IgD-negative memory B cell (primary cell): ENCODE measurements around the gene CPNE8. TPM values are rescaled to one million over a fixed set of nuclear protein-coding genes. Genes with fewer than 3 reads are reported as not detected.

Source experiments
- H3K27ac Mint-ChIP-seq, 3 donors: one replicate each; pipeline ENCODE4 v1.8.0; 2020 to 2022; ENCODE audit warnings: mild to moderate bottlenecking in 3 of 3, mixed read lengths in 3 of 3, moderate library complexity in 1 of 3
- H3K27me3 Mint-ChIP-seq: one replicate; pipeline ENCODE4 v1.8.0; 2021; ENCODE audit warnings: mixed read lengths
- H3K36me3 Mint-ChIP-seq: one replicate; pipeline ENCODE4 v1.8.0; 2020; ENCODE audit warnings: mild to moderate bottlenecking, mixed read lengths
- H3K4me1 Mint-ChIP-seq, 3 donors: one replicate each; pipeline ENCODE4 v1.8.0; 2020 to 2022; ENCODE audit warnings: mixed read lengths in 3 of 3, mild to moderate bottlenecking in 1 of 3
- H3K4me3 Mint-ChIP-seq, 4 donors: one replicate each; pipeline ENCODE4 v1.8.0; 2020 to 2022; ENCODE audit warnings: mild to moderate bottlenecking in 4 of 4, mixed read lengths in 4 of 4, moderate library complexity in 3 of 4
- H3K9me3 Mint-ChIP-seq, 3 donors: one replicate each; pipeline ENCODE4 v1.8.0; 2020 to 2021; ENCODE audit warnings: mixed read lengths in 3 of 3, mild to moderate bottlenecking in 1 of 3
- polyA plus RNA-seq: library from polyadenylated mRNA; unstranded; fragments of 300-500 nt; fragmentation: Illumina TruSeq; gene quantifications from one replicate; pipeline ENCODE4 v1.2.3, GENCODE V29; 2021

Gene CPNE8
- polyA plus RNA-seq, 1 donor from 2014 or later, result 0.86 TPM

DNA sequence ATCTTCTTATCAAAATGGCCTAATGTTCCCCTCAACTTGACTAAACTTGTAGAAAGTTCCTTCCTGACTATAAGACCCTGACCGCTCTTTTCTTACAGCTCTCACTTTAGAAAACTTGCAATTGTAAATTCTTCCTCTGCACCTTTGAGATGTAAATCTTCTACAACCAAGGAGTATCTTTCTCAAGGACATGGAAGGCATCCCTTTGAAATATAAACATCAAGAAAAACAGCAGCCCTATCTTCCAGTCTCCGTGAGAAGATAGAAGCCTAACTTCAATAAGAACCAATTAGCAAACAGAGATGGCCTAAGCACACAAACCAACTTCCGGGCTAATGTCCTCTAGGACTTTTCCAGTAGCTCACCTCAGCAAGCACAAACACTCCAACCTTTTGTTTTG, 210.3 kb downstream of the CPNE8 start:
- Mint-ChIP-seq H3K4me1 (no peaks in the 10 kb centered on the region), H3K36me3 (no peaks in the 10 kb centered on the region), H3K9me3 (peaks cover 0 to 4% (median 0%) of the 10 kb centered on the region in 3 donors), H3K27ac (no peak overlapping the region), H3K27me3 (no peaks in the 10 kb centered on the region), H3K4me3 (no peak overlapping the region)

DNA sequence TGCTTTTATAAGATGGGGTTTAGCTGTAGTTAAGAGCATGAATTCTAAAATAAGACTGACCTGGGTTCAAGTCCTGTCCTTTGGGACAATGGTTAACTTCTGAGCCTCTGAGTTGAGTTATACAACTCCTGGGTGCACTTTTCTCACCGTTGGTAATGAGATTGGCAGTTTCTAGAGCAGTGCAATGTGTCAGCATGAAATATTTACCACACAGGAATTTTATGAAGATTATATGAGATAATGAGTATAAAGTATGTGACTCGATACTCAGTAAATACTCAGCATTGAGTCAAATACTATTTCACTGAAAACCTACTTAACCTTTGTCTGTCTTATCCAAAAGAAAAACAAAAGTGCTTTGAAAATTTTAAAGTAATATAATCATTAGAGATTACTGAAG, 214.2 kb downstream of the CPNE8 start:
- H3K27me3 Mint-ChIP-seq, result no peaks in the 10 kb centered on the region
- H3K27ac Mint-ChIP-seq, result no peak overlapping the region
- no peaks in the 10 kb centered on the region for H3K36me3 Mint-ChIP-seq
- H3K4me1 Mint-ChIP-seq, result no peaks in the 10 kb centered on the region
- peaks cover 3 to 4% (median 3%) of the 10 kb centered on the region in 3 donors for H3K9me3 Mint-ChIP-seq
- H3K4me3 Mint-ChIP-seq, result no peak overlapping the region

DNA sequence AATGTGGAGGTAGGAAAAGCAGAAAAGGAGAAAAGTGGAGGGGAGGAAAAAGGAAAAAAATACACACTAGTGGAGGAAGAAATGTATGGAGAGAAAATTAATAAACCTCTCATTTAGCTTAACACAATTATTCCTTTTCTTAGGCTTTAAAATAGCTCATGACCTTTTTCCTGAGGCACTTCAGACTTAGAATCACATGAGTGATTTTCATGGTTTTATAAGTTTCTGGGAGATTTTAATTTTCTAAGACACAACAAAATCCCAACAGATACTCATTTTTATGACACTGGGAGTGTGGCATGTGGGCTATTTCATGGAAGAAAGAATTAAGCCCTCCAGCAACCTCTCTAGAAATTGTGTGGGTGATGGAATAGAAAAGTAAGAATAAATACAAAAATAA, 214.7 kb downstream of the CPNE8 start:
- Mint-ChIP-seq H3K27me3 (no peaks in the 10 kb centered on the region), H3K4me1 (no peaks in the 10 kb centered on the region), H3K9me3 (peaks cover 2 to 3% (median 3%) of the 10 kb centered on the region in 3 donors), H3K27ac (peak overlapping the region in 1 of 3 donors; percentile 36), H3K4me3 (no peak overlapping the region), H3K36me3 (no peaks in the 10 kb centered on the region)

DNA sequence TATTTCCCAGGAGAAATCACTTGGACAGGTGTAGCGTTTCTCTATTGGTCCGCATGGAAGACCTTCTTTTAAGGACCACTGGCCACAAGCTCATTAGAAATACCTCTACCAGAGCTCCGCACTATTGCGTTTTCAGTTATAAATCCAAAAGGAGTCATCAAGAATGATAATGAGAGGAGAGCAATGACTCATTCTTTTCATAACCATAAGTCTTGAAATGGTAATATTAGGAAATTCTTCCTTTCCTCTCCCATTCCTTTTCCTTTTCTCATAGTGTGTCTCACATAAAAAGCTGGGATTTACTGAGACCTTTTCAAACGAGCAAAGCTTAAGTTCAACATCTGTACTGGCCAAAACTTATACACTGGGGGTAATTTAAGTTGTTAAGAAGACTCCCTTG, 215.7 kb downstream of the CPNE8 start:
- Mint-ChIP-seq H3K4me1 (no peaks in the 10 kb centered on the region), H3K27me3 (no peaks in the 10 kb centered on the region), H3K27ac (no peak overlapping the region), H3K4me3 (no peak overlapping the region), H3K9me3 (peaks cover 2 to 3% (median 3%) of the 10 kb centered on the region in 3 donors), H3K36me3 (no peaks in the 10 kb centered on the region)

DNA sequence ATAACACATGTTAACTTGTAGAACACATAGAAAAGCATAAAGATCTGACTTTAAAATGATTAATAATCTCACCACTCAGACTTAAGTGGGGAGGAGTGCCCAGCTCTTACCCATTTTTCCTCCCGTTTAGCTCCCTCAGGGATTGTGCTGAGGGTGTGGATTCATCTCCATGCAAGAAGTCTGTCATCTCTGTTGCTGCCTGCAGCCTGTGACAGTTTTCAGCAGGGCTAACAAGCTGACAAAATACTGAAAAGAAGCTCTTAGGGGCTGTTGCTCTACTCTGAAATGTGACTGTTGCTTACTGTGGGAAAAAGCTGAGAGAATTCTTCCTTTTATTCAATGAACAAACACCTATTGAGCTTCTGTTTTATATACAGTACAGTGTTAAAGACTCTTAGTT, 216.2 kb downstream of the CPNE8 start:
- no peak overlapping the region for H3K4me3 Mint-ChIP-seq
- H3K4me1 Mint-ChIP-seq, result no peaks in the 10 kb centered on the region
- H3K36me3 Mint-ChIP-seq, result no peaks in the 10 kb centered on the region
- no peak overlapping the region for H3K27ac Mint-ChIP-seq
- H3K27me3 Mint-ChIP-seq, result no peaks in the 10 kb centered on the region
- peaks cover 2 to 3% (median 3%) of the 10 kb centered on the region in 3 donors for H3K9me3 Mint-ChIP-seq

DNA sequence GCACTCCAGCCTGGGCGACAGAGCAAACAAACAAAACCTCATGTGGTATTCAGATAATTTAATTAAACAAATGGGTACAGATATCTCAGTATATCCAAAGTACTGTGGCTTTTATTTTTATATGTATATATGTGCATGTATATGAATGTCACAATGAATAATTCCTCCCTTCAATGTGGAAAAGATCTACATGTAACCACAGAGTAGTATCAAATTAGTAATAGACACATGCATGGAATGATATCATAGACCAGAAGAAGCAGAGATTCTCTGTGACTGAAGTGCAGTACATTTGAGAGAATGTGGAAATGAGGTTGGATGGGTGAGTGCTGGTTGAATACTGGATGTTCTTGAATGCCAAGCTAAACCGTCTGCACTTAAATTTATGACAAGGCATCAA, 222.9 kb downstream of the CPNE8 start:
- H3K36me3 Mint-ChIP-seq, result no peaks in the 10 kb centered on the region
- no peaks in the 10 kb centered on the region for H3K4me1 Mint-ChIP-seq
- H3K4me3 Mint-ChIP-seq, result no peak overlapping the region
- H3K27ac Mint-ChIP-seq, result no peak overlapping the region
- peaks cover 1 to 3% (median 2%) of the 10 kb centered on the region in 3 donors for H3K9me3 Mint-ChIP-seq
- H3K27me3 Mint-ChIP-seq, result no peaks in the 10 kb centered on the region

DNA sequence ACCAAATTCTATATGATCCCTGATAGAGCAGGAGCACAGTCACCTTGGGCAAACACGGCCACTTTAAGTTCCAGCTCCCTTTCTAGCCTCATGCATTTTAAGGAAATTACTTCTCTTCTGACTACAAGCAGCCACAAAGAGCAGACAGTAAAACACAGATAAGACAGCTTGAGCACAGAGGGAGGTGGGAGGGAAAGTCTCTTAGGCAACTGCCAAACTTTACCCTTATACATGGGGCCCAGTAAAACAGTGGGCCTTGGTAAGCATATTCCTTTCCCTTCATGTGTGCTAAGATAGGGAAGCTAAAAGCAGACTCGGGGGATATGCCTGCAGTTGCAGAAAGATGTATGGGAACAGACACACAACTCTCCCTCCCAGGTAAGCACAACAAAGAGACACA, 235.9 kb downstream of the CPNE8 start:
- Mint-ChIP-seq H3K4me3 (no peak overlapping the region), H3K27me3 (no peaks in the 10 kb centered on the region), H3K9me3 (peaks cover 0 to 2% (median 0%) of the 10 kb centered on the region in 3 donors), H3K27ac (no peak overlapping the region), H3K36me3 (no peaks in the 10 kb centered on the region), H3K4me1 (no peaks in the 10 kb centered on the region)

DNA sequence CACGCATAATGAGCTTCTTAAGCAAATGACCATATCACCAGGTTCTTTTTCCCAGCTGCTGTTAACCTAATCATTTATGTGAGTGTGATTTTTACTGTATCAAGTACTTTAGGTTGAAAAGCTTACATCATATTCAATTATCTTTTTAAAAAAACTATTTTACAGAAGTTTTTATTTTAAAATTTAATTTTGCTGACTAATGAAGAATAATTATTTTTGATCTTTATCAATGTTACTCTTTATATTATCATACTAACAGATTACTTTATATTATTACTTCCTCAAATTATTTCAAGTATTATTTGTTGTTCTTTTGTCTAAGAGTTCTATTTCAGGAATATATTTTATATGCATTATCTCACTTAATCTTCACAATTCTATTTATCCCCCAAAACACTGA, 236.3 kb downstream of the CPNE8 start:
- Mint-ChIP-seq H3K27ac (no peak overlapping the region), H3K9me3 (peaks cover 0 to 2% (median 0%) of the 10 kb centered on the region in 3 donors), H3K36me3 (no peaks in the 10 kb centered on the region), H3K4me1 (no peaks in the 10 kb centered on the region), H3K27me3 (no peaks in the 10 kb centered on the region), H3K4me3 (no peak overlapping the region)

DNA sequence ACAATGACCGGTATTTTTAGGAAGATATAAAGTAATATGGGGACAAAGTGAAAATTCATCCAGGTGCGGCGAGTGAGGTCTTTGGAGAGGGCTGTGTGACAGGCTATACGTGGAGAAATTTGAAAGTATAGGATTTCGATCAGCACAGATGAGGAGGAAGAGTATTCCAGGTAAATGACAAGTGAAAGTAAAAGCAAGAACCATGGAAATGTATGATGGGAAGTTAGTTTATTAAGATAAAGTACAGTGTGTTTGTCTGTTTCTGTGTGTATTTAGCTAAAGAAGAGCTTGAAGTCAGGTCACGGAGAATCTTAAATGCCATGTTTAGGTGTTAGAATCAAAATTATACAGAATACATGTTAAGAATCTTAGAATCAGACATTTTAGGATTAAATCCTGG, 239.0 kb downstream of the CPNE8 start:
- Mint-ChIP-seq H3K27ac (no peak overlapping the region), H3K27me3 (no peaks in the 10 kb centered on the region), H3K9me3 (peaks cover 5 to 12% (median 11%) of the 10 kb centered on the region in 3 donors), H3K4me3 (no peak overlapping the region), H3K36me3 (no peaks in the 10 kb centered on the region), H3K4me1 (no peaks in the 10 kb centered on the region)

DNA sequence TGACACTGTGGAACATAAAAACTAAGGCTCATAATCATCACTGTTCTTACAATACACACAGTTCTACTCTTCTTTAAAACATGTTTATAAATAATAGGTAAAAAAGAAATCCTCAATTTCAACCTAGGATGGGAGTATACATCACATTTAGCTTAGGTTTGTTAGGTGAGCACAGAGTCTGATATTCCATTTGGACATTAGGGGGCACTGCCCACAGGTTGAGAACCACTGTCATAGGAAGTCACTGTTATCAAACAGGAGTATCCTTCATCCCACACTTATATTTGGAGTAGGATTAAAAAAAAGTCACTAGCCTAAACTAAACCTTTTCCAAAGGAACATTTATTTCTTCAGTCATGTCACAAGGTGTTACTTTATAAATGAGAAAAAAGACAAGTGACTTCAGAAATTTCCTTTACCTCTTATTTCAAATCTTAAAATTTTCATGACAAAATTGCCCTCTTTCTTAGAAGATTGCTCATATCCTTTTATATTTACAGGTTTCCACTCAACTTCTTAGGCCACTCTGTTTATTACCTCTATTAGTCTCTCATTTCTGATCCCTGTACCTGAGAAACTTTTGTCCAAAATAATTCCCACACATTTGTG, 240.6 kb downstream of the CPNE8 start:
- Mint-ChIP-seq H3K4me1 (no peaks in the 10 kb centered on the region), H3K36me3 (no peaks in the 10 kb centered on the region), H3K27ac (no peak overlapping the region), H3K27me3 (no peaks in the 10 kb centered on the region), H3K4me3 (no peak overlapping the region), H3K9me3 (peaks cover 5 to 12% (median 11%) of the 10 kb centered on the region in 3 donors)

DNA sequence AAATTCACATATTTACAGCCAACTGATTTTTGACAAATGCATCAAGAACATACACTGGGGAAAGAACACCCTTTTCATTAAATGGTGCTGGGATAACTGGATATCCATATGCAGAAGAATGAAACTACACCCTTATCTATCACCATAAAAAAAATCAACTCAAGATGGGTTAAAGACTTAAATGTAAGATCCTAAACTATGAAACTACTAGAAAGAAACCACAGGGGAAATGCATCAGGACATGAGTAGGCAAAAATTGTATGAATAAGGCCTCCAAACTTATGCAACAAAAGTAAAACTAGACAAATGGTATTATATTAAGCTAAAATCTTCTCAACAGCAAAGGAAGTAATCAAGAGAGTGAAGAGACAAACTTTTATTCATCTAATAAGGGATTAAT, 242.6 kb downstream of the CPNE8 start:
- Mint-ChIP-seq H3K36me3 (no peaks in the 10 kb centered on the region), H3K9me3 (peaks cover 8 to 21% (median 9%) of the 10 kb centered on the region in 3 donors), H3K4me1 (no peaks in the 10 kb centered on the region), H3K27ac (peak overlapping the region in 1 of 3 donors; percentile 20), H3K4me3 (no peak overlapping the region), H3K27me3 (no peaks in the 10 kb centered on the region)

DNA sequence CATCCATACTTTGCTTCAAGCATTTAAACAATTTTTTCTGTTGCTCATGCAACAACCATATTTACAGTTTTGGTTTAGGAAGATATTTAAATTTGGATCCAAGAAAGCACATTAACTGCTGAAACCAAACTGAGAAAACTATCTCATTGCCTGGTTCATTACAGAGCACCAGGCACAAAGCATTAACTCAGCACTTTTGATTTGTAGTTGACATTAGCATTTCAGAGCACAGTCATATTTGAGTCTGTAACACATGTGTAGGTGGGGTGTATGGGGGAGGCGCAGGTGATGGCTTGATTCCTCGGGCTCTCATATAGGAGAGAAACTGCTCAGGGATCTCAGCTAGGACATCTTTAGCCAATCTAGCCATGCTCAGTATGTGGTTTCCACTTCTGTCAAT, 251.7 kb downstream of the CPNE8 start:
- peak overlapping the region in 1 of 3 donors; percentile 74 for H3K27ac Mint-ChIP-seq
- peaks cover 0 to 4% (median 0%) of the 10 kb centered on the region in 3 donors for H3K9me3 Mint-ChIP-seq
- no peaks in the 10 kb centered on the region for H3K4me1 Mint-ChIP-seq
- no peaks in the 10 kb centered on the region for H3K27me3 Mint-ChIP-seq
- H3K4me3 Mint-ChIP-seq, result no peak overlapping the region
- H3K36me3 Mint-ChIP-seq, result no peaks in the 10 kb centered on the region

DNA sequence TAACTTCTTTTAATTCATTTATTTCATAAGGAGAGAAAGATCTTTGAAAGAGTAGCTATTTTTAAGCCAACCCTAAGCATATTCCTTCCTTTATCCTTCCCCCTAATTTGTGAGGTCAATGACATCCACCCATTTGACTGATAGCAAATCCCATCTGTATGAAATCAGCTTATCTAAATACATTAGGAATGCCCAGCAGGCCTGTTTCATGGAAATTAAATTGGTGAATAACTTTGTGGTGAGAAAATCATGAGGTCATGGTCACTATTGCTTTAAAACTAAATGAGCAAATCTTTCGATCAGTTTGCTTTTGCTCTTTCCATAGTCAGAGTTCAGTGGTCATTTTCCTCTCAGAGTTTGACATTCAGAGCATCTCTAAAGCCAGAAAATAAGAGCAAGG, 256.6 kb downstream of the CPNE8 start:
- Mint-ChIP-seq H3K4me3 (no peak overlapping the region), H3K27me3 (no peaks in the 10 kb centered on the region), H3K9me3 (peaks cover 0 to 2% (median 0%) of the 10 kb centered on the region in 3 donors), H3K27ac (no peak overlapping the region), H3K4me1 (no peaks in the 10 kb centered on the region), H3K36me3 (no peaks in the 10 kb centered on the region)

DNA sequence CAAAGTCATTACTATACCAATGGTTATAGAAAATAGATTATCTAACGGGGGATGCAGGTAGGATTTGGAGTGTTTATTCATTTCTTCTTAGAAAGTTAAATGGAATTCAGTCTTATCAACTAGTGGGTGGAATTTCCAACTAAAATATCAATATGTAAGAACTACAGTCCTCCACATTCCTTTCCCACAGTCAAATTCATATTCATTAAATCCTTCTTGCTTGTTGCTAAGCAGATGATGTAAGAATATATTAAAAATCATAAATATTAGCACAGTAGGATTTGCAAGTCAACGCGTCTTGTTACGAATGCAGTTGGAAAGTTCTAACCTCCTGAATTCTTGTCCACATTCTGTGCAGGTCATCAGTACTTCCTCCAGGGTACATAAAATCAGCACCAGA, 259.2 kb downstream of the CPNE8 start:
- Mint-ChIP-seq H3K27me3 (no peaks in the 10 kb centered on the region), H3K4me1 (no peaks in the 10 kb centered on the region), H3K9me3 (peaks cover 0 to 7% (median 1%) of the 10 kb centered on the region in 3 donors), H3K4me3 (no peak overlapping the region), H3K27ac (no peak overlapping the region), H3K36me3 (no peaks in the 10 kb centered on the region)

DNA sequence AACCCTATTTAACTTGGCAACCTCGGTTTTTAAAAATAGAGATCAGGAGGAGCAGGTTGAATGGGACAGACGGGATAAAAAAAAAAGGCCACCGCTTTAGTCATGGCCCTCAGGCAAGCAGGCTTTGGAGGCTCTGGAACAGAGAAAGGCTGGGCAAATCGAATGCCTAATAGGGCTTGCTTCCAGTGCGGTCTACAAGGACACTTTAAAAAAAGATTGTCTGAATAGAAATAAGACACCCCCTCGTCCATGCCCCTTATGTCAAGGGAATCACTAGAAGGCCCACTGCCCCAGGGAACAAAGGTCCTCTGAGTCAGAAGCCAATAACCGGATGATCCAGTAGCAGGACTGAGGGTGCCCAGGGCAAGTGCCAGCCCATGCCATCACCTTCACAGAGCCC, 265.8 kb downstream of the CPNE8 start:
- Mint-ChIP-seq H3K9me3 (peaks cover 5 to 8% (median 6%) of the 10 kb centered on the region in 3 donors), H3K27me3 (no peaks in the 10 kb centered on the region), H3K4me1 (no peaks in the 10 kb centered on the region), H3K27ac (no peak overlapping the region), H3K36me3 (no peaks in the 10 kb centered on the region), H3K4me3 (no peak overlapping the region)

DNA sequence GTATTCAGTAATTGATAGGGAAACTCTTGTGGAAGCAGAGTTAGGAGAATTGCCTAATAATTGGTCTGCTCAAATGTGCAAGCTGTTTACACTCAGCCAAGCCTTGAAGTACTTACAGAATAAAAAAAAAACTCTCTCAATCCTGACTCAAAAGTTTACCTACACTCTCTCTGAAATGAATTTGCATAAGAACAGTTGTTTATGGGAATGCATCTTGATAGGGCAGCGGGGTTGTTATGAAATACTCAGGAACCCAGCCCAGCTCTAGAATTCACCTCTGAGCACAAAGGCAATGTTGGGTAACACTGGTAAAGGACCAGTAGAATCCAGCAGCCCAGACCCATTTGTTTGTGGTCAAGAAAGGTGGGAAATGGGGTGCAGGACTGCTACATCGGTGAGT, 267.0 kb downstream of the CPNE8 start:
- Mint-ChIP-seq H3K36me3 (no peaks in the 10 kb centered on the region), H3K4me1 (no peaks in the 10 kb centered on the region), H3K9me3 (peaks cover 5 to 8% (median 6%) of the 10 kb centered on the region in 3 donors), H3K27ac (no peak overlapping the region), H3K4me3 (no peak overlapping the region), H3K27me3 (no peaks in the 10 kb centered on the region)
